Jurkat, Clone E6-1 (cell line): ENCODE results near the gene TRA2B.

Experiments used
- DNase-seq: peaks from one replicate; pipeline ENCODE4 v3.0.0-alpha.2; 2011; ENCODE audit warnings: low read depth, low spot score
- H3K4me3 ChIP-seq: 2 replicates; pipeline ENCODE4 v1.5.1; 2011; ENCODE audit warnings: mild to moderate bottlenecking, low read length, control low read depth, moderate library complexity

Gene TRA2B

GRCh38 chr3:185958626-185959025, 20.8 kb upstream of the TRA2B start:
- no peak for DNase-seq

GRCh38 chr3:185956244-185956643, 18.4 kb upstream of the TRA2B start:
- DNase-seq, result no peak
- no peak overlapping the region for H3K4me3 ChIP-seq

More at GRCh38 chr3:185958626-185959025, 20.8 kb upstream of the TRA2B start:
- H3K4me3 ChIP-seq, result no peak overlapping the region

GRCh38 chr3:185954366-185954723, 16.5 kb upstream of the TRA2B start:
- no peak for DNase-seq
- H3K4me3 ChIP-seq, result no peak overlapping the region

- DNase-seq, result no peak
- no peak overlapping the region for H3K4me3 ChIP-seq
These were observed 12.9 kb upstream of the TRA2B start for GRCh38 chr3:185950728-185951127.

- H3K4me3 ChIP-seq, result no peak overlapping the region
- no peak for DNase-seq
These were observed 11.7 kb upstream of the TRA2B start for GRCh38 chr3:185949515-185949914.

GRCh38 chr3:185948292-185948691, 10.5 kb upstream of the TRA2B start:
- no peak for DNase-seq
- no peak overlapping the region for H3K4me3 ChIP-seq

- DNase-seq, result no peak
- H3K4me3 ChIP-seq, result no peak overlapping the region
These were observed 5.9 kb upstream of the TRA2B start for GRCh38 chr3:185943760-185944106.

- peak; percentile 79 for DNase-seq
- peak overlapping the region; percentile 24 for H3K4me3 ChIP-seq
These were observed 5.3 kb upstream of the TRA2B start for GRCh38 chr3:185942907-185943759.

GRCh38 chr3:185942396-185942795, 4.6 kb upstream of the TRA2B start:
- no peak for DNase-seq
- H3K4me3 ChIP-seq, result no peak overlapping the region

GRCh38 chr3:185940951-185941350, 3.1 kb upstream of the TRA2B start:
- H3K4me3 ChIP-seq, result no peak overlapping the region
- DNase-seq, result no peak

GRCh38 chr3:185939721-185940120, 1.9 kb upstream of the TRA2B start:
- no peak for DNase-seq
- no peak overlapping the region for H3K4me3 ChIP-seq

GRCh38 chr3:185936814-185937688, 763 bp downstream of the TRA2B start:
- peak overlapping the region; percentile 100 for H3K4me3 ChIP-seq
- peak; percentile 85 for DNase-seq

- H3K4me3 ChIP-seq, result peak overlapping the region; percentile 100
- DNase-seq, result no peak
These were observed 1.6 kb downstream of the TRA2B start for GRCh38 chr3:185936273-185936629.

- peak overlapping the region; percentile 100 for H3K4me3 ChIP-seq
- DNase-seq, result no peak
These were observed 2.1 kb downstream of the TRA2B start for GRCh38 chr3:185935465-185936272.

GRCh38 chr3:185934767-185935464, 2.9 kb downstream of the TRA2B start:
- no peak for DNase-seq
- H3K4me3 ChIP-seq, result peak overlapping the region; percentile 100

- no peak for DNase-seq
- H3K4me3 ChIP-seq, result peak overlapping the region; percentile 100
These were observed 3.6 kb downstream of the TRA2B start for GRCh38 chr3:185934174-185934557.

- no peak overlapping the region for H3K4me3 ChIP-seq
- no peak for DNase-seq
These were observed 4.2 kb downstream of the TRA2B start for GRCh38 chr3:185933374-185934173.
